Dermis microvascular lymphatic vessel endothelial cell (primary cell): ENCODE results near the gene AFF3. TPM values are rescaled to one million over a fixed set of nuclear protein-coding genes. Genes with fewer than 3 reads are reported as not detected.
"Not testable (repeated sequence)": the region's sequence is repeated elsewhere in the genome, so short reads cannot be mapped to it uniquely, and the experiment has no call there.

Experiments used
- DNase-seq, 2 donors: peaks; one replicate each; pipeline versions ENCODE4 v3.0.0 to v3.0.0-alpha.2; 2010; ENCODE audit warnings: low read depth in 2 of 2
- total RNA-seq: library from RNA; depleted of rRNA; stranded (reverse); fragments of >200 nt; gene quantifications from 2 replicates; pipeline ENCODE4 v1.2.1, GENCODE V29; 2014

AFF3 gene
- total RNA-seq, 1 donor from 2014 or later, result under 0.01 TPM

DNA sequence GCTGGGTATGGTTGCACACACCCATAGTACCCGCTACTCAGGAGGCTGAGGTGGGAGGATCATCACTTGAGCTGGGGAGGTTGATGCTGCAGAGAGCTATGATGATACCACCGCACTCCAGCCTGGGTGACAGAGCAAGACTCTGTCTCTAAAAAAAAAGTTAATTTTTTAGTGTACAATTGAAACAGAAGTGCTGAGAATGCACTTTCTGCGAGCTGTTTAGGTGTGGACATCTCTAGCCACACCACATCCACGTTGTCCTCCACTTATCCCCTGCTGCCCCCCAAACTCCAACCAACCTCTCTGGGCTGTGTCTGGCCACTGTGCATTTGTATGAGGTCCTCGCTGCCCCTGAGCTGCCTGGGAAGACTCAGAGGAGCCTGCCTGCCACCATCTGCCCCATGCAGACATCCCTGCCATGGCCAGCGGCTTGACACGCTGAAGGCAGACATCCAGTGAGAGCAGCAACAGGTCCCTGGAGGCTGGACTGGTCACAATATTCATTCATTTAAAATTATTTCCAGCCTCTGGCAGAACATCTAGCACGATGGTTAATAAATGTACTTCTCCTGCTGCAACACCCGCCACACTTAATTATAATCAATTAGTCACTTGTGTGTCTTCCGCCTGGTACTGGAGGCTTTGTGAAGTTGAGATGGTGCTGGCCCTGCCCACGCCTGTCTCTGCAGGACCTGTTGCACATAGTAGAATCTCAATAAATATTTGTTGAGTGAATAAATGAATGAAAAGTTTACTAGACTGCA, 3.7 kb upstream of the AFF3 start:
- no peak for DNase-seq

DNA sequence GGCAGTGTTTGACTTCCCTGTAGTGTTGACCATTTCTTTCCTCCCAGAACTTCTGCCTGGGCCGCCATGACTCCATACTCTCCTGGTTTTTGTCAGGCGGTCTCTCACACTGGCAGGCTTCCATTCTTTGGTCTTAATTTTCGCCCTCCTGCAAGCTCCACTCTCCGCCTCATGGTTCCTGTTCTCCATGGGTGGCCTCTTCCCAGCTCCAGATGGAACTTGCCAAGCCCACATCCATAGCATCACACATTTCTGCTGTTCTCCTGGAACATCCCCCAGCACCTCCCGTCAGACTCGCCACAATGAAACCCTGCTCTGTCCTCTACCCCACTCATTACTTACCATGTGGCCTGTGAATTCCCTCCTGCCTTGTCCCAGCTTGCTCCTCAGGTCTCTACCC, 896 bp upstream of the AFF3 start:
- no peak for DNase-seq

DNA sequence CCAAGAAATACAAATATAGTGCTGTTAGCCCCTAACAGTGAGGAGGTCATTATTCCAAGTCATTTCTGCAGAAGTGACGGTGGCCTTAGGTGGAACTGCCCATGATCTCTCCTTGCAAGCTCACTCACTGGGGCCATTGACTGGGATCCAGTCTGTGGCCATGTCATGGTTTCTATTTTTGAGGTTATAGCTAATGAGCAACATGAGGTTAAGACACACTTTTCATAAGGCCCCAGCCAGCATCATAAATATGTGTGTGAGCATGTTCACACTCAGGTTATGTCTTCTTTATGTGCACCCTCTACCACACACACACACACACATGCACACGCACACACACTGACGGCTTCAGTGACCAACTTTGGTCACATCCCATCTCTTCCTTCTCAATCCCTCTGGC, 484 bp downstream of the AFF3 start:
- no peak for DNase-seq

DNA sequence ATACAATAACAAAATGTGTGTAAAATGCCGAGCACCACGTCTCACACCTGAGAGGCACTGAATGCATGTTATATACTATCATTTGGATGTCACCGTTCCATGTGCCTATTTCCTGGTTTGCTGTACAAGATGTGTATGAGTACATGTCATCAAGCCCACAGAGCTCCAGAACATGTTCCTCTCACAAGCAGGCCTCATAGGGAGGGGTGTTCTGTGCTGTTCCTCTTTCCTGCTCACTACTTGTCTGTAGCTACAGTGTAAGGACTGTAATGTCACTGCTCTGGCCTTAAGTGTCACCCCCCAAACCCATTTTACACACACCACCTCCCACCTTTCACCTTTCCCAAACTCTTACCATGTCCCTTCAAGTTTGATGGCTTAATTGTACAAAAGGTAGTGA, 1.8 kb downstream of the AFF3 start:
- DNase-seq, result no peak

DNA sequence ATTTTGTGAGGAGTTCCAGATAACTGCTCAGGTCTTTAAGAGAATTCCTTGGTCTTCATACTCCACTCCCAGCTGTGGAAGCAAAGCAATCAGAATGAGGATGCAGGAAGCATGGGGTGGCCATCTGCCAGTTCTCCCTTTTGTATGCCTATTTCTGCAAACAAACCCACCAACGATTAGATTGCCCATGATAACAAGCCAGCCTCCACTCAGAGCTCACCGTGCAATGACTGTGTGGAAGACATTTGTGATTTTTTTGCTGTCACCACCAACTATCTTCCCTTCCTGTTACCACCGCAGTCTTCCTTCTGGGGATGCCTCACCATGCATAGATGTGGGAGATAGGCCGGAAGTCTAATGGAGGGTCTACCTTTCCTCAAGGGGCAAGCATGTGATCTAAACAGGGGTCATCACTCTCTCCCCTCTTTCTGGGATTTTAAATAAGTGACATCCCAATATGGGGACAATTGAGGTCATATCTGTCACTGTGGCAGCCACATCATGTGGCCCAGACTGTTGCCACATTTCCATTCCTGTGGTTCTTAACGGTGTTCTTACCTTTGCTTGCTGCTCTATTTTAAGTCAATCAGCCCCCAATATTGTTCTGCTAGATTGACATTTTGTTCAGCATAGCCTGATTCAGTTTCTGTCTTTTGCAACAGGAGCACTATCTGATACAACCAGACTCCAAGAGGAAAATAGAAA, 4.4 kb downstream of the AFF3 start:
- no peak for DNase-seq

DNA sequence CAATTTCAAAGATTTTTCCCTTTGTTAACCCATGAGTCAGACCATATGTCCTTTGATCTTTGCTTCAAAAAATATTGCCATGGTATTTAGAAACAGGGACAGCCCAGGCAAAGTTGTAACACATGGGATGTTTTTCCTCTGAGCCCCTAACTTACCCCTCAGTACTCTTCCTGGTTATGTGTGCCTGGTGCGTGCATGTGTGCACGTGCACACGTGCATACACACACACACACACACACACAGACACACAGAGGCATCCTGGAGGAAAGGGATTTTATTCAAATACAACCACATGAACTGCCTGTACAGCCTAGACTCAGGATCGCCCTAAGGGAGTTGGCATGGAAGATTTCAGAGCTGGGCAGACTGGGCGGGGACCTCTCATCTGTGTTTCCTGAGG, 5.1 kb downstream of the AFF3 start:
- DNase-seq, result no peak

DNA sequence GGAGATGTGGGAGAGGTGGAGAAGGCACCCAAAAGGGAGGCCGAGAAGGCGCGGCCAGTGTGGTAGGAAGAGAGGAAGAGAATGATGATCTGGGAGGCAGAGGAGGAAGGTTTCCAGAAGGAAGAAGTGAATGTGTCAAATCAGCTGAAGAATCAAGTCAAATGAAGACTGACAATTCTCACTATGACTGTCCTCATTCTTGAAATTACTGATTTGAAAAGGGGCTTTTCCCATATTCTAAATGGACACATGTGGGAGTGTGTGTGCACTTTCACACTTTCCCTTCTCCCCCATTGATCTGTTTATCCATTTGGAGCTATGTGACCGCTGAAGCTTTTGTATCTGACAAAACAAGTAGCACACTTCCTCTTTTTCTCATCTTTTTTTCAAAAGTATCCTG, 6.1 kb downstream of the AFF3 start:
- DNase-seq, result no peak

DNA sequence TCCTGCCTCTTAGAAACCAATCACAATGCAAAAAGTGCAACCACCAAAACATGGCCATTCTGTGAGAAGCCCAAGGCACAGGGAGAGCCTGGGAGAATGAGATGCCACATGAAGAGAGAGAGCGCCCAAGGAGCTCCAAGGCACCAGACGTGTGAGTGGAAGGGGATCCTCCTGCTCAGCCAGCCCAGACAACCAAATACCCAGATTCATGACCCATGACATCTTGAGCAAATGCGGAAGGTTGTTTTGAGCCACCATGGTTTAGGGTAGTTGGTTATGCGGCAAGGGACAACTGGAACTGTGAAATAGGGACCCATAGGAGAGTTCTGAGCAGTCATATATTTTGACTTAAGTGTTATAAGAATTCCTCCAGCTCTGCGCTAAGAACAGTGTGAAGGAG, 7.0 kb downstream of the AFF3 start:
- no peak for DNase-seq

DNA sequence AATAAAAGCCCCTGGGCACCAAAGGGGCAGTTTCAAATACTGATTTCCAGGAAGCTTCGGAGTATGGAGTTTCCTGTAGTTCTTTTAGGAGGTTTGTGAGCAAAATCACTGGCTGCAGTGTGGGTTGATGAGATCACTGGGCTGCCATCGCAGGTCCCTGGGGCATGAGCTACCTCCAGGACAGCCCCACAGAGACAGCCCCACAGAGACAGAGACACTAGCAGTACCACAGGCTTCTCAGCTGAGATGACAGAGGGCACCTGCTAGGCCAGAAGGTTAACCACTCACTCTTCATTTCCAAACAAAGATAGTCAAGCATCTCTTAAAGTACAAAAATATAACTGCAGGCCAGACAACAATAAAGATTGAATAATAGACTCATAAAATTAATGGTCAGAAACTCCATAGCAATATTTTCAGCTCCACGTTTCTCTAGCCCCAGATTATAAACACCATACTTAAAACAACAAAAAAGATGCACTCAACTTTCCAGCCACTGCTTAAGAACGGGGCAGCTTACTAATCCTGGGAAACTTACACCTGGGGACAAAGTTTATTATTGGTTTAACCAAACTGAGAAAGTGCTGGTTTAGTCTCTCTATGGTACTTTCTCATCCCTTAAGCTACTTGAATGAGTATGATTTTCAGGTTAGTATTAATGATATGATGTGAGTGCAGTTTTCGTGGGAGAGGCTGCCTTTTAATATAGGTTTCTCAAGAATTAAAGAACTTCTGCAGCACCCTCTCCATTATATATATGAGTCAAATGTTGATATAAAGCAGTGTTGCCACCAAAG, 11.6 kb downstream of the AFF3 start:
- no peak for DNase-seq

DNA sequence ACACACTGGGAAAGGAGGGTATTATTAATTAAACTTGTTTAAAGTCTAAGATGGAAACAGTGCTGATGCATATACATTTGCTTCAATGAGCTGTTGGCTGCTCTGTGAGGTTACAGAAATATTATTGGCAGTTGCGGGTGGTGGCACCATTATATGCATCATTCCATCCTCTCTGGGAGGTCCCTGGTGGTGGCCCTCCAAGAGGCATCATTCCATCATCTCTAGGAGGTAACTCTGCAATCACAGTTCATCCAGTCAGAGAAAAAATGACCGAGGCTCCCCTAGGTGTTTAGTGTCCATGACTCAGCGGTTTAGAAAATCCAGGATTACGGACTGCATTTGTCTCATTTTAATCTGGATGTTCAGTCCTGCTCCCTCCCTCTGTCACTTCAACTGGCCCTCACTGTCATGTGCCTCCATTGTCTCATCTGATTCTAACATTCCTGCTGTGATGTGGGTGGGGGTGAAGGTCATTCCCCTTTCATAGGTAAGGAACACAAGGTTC, 15.4 kb downstream of the AFF3 start:
- DNase-seq, result no peak

DNA sequence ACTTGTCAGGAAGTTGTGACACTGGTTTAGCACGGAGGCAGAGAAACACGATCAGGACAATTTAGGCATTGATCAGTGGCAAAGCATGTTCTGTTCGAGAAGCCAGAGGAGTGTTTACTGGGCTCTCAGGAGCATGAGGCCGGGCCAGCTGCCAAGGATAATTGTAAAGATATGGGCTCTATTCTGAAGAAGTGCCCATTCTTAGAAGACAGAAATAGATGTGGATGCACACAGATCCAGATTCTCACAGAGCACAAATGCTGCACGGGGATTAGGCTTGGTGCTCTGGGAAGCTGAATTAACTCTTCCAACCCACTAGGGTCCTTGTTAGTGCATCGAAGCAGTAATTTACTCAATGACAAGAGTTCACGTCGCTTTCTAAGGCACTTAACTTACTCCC, 16.2 kb downstream of the AFF3 start:
- no peak for DNase-seq

DNA sequence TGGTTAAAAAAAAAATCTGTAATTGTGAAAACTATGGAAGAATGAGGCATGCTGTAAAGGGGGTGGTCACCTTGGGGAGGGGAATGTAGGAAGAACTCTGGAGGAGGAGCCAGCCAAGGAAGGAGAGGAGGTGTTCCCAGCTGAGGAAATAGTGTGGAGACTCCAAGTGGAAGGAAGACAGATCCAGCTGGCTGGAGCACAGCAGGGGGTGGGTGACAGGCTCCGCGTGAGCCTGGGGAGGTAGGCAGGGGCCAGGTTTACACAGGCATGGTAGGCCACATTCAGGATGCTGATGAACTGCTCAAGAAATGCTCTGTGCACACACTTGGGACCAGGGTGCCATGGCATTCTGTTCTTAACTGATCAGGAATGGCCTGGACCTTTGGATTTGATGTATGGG, 16.8 kb downstream of the AFF3 start:
- DNase-seq, result no peak

DNA sequence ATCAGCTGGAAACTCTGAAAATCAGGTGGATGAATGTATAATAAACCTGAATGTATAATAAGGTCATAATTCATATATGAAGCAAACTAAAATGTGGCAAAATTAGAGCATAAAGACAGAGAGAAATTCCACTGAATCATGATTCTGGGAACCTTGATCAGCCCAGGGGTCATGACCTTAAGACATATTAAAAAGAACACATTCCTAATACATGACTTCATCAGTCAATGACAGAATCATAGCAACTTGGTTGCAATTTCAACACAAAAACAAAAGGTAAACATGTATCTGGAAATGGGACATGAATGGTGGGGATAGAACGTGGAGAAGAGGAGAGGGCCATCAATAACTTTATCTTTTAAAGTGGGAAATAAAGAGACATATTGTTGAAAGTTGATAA, 17.6 kb downstream of the AFF3 start:
- no peak for DNase-seq

DNA sequence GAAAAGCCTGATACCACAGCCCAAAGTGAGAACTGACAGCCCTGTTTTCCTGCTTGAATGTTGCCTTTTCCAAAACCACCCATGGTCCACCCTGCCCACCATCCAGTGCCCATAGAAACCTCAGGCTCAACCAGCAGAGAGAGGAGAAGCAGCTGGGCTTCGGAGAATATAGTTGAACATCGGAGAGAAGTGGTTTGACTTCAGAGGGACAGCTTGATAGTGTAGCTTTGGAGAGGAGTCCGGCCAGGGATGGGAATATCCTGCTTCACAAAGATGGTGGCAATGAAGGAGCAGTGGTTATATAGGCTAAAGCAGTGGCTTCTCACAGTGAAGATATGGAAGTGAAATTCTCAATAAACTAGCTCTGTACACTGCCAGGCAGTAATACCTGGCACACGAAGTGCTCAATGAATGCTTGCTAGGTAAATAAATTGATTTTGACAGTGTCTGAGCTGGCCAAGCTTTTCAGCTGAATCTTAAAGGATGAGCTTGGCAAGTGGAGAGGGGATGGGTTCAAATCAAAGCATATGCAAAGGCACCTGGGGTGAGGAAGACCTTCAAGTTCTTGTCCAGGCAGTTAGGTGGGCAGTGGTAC, 21.2 kb downstream of the AFF3 start:
- DNase-seq, result no peak

DNA sequence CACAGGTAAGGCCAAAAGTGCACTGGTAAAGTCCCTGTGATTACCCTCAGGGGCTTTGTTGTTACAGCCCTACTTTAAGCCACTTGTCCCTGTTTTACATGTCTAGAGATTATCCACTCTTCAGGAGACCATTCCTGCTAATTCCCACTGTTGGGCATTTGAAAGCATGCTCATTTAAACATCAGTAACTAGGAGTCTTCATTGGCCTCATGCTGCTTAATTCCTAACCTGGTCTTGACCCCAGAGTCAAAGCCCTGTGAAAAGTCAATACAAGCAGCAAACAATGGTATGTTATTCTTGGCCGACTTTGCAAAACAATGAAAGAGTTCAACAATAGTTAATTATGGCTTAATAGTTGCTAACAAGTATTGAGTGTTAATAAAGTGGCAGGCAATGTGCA, 23.2 kb downstream of the AFF3 start:
- DNase-seq, result no peak

DNA sequence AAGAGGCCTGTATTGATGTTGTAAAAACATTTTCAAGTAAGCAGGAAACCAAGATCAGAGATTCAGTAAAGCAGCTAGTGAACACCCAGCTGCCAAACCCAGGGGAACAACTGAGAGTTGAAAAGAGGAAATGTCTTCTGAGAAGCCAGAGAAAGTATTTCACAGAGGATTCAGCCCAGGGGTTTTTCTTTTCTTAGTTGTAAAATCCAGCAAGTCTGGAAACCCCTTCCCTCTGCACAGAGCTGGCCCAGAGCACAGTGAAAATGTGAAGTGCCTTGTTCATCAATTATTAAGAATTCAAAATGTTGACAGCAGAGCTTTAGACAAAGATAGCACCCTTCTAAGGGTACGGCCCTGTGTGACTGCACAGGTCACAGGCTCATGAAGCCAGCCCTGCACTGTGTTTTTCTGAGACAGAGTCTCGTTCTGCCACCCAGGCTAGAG, 28.4 kb downstream of the AFF3 start:
- no peak for DNase-seq

DNA sequence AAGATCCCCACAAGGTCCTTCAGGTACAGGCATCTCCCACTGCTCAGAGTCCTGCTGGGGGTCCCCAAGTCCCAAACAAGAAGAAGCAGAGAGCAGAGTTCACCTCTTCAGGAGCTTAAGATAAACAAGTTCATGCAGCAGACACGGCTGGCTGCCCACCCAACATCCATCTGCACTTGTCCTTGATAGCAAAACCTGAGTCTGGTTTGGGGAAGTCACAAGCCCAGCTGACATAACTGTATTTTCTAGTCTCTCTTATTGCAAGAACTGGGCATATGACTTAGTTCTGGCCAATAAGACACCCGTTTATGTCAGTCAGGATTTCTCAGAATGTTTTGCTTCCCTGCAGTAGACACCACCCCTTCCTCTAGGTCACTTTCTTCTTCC, 31.8 kb downstream of the AFF3 start:
- DNase-seq, result no peak

DNA sequence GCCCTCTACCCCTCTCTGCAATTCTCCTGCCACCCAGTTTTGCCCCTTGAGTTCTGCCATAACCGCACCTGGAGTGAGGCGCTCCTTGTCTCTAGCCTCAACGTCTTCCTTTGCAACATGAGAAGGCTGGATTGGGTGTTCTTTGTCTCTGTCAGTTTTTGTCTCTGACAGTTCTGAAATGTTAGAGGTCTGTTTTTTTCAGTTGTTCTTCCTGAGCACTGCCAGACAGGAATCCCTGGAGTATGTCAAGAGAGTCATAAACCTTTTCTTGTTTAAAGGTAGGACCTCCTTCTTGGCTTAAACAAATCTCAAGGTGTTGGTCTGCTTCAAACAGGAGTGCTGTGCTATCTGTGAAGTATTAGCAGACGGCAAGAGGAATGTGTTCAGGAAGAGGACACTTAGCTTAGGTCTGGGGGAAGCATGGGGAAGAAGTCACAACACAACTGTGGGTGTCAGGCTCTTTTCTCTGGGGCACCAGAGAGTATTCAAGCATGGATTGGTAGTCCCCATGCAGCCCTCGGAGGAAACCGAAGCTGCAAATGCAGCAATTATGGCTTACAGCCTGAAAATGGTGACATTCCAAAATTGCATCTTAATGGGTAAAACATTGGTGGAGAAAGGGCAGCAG, 32.3 kb downstream of the AFF3 start:
- no peak for DNase-seq

DNA sequence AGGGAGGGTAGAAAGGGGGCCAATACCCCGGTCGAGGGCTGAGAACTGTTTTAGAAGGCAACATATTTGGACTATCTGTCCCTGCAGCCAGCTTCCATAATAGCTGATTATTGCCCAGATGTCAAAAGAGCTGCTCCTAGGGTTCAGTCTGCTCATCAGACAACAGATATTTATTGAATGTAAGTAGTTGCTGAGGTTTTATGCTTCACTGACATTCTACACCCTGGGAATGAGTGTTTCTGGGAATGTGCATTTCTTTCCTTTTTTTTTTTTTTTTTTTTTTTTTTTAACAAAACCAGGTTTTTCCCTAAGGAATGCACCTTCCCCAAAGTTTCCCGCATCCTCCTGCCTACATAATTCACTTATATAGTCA, 33.8 kb downstream of the AFF3 start:
- not testable (repeated sequence) for DNase-seq

DNA sequence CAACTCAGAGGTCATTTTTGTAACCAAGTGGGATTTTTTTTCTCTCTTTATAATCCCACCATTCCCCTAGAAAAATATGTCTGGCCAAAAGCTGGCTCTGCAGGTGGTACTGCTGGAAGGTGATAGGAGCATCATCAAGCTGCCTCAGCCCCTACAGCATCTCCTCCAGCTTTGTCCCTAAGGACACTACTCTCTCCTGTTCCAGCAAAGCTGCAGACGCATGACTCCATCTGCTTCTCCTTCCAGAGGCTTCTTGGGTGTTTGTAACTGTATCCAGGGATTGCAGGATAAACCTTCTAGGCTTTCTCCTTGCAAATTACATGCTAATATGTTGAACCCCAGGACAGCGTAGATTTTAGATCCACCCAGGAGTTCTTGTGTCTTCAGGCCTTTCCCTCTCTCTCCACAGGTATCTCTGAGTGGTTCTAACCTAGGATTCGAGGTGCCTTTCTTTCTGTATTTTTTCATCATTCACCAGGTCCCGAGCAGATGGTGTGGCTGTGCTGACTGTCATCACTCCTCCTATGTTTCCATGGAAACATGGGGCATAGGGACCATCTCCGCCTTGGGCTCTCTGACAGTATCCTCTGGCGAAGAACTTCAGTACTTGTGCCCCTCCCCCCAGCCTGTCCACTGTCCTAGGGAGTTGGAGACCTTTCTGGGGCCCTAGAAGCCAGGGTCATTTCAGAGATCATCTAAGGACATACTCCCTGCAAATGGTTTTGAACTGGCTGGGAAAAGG, 34.3 kb downstream of the AFF3 start:
- DNase-seq, result no peak

DNA sequence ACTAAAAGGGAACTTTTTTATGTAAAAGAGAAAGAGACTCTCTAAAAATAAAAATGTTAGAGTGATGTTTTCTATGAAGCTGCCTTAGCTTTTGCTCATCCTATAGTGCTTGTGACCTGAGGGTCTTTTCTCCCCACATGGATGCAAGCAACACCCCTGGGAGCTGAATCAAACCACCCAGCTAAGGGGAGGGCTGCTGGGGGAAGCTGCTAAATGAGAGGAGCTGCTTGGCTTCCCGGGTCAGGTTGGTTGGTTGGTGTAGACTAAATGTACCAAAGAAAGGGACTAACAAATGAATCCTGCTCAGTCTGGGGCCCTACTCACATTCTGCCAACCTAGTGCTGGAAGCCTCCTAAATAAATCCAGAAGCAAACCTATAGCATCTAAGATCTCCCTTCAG, 35.0 kb downstream of the AFF3 start:
- no peak for DNase-seq
